ENCODE data around the gene ATF6.

DNA sequence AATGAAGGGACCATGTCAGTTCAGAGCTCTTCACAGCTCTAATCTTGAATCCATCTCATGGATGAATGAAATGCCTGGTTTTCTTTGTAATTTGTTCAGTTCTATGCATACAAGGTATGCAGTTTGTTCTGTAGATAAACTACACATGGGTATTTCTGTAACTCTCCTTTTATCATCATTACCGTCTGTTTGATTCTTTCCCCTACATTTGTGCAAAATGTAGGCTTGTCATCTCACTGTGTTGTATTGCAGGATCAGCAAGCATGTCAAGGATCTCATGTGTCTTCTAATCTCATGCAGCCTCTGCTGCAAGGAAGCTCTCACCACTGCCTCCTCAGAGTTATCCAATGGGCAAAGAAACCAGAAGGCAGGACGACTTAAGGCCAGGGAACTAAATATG lies 178.3 kb downstream of the ATF6 start:
- TF ChIP-seq, protein P1, sequence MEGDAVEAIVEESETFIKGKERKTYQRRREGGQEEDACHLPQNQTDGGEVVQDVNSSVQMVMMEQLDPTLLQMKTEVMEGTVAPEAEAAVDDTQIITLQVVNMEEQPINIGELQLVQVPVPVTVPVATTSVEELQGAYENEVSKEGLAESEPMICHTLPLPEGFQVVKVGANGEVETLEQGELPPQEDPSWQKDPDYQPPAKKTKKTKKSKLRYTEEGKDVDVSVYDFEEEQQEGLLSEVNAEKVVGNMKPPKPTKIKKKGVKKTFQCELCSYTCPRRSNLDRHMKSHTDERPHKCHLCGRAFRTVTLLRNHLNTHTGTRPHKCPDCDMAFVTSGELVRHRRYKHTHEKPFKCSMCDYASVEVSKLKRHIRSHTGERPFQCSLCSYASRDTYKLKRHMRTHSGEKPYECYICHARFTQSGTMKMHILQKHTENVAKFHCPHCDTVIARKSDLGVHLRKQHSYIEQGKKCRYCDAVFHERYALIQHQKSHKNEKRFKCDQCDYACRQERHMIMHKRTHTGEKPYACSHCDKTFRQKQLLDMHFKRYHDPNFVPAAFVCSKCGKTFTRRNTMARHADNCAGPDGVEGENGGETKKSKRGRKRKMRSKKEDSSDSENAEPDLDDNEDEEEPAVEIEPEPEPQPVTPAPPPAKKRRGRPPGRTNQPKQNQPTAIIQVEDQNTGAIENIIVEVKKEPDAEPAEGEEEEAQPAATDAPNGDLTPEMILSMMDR (conservative IDR thresholded peaks at IDR 0.05; ENCODE audit: low read depth, low read length), result no peak
- TF ChIP-seq, protein P2, sequence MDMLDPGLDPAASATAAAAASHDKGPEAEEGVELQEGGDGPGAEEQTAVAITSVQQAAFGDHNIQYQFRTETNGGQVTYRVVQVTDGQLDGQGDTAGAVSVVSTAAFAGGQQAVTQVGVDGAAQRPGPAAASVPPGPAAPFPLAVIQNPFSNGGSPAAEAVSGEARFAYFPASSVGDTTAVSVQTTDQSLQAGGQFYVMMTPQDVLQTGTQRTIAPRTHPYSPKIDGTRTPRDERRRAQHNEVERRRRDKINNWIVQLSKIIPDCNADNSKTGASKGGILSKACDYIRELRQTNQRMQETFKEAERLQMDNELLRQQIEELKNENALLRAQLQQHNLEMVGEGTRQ (IDR thresholded peaks at IDR 0.05; ENCODE audit: low read depth, low read length), result no peak
- TF ChIP-seq MAFK (IDR thresholded peaks at IDR 0.05; ENCODE audit: low read depth, low read length), result no peak
